ENCODE measurements around the gene ANKRD13B.

DNA sequence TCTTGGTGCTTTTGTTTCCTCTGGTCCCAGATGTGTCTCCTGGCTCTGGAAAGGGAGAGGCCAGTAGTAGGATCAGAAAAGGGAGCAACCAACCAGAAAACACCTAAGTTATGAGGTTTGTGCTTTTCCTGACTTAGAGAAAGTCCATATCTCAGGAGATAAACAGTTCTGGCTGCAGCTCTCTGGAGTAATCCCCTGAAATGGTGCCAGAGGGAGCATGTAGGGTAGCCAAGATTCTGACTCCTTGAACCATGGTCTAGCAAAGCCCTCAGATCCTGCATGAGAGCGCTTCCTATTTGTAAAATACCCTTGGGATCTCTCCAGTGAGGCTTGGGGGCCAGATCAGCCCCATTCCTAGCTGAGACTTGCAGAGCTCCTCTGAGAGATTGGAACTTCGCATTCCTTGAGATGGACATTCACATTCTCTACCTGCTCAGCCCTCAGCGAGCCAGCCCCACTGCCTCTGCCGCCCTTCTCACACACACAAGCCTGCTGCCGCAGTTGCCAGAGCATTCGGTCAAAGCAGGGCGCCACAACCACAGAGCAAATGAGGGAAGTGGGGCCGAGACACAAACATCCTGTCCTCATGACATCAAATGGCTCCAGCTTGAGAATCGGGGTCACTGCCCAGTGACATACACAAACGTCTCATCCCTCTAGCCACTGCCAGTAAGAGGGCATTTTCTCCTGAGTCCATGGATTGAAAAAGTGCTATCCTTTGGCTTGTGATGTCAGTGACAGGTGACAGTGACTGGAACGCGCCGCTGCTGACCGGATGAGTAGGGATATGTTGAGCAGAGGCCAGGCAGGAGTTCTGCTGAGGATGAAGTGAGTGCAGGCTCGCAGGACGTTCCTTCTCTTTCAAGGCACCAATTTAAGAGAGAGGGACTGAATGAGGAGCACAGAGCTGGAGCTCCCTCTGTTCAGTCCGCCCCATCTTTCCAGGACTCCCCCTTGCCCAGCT lies 31.1 kb upstream of the ANKRD13B start:
- TF ChIP-seq, protein P1, sequence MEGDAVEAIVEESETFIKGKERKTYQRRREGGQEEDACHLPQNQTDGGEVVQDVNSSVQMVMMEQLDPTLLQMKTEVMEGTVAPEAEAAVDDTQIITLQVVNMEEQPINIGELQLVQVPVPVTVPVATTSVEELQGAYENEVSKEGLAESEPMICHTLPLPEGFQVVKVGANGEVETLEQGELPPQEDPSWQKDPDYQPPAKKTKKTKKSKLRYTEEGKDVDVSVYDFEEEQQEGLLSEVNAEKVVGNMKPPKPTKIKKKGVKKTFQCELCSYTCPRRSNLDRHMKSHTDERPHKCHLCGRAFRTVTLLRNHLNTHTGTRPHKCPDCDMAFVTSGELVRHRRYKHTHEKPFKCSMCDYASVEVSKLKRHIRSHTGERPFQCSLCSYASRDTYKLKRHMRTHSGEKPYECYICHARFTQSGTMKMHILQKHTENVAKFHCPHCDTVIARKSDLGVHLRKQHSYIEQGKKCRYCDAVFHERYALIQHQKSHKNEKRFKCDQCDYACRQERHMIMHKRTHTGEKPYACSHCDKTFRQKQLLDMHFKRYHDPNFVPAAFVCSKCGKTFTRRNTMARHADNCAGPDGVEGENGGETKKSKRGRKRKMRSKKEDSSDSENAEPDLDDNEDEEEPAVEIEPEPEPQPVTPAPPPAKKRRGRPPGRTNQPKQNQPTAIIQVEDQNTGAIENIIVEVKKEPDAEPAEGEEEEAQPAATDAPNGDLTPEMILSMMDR (IDR thresholded peaks at IDR 0.05) = no peak
- TF ChIP-seq POLR2A (IDR thresholded peaks at IDR 0.05) = no peak

Data from breast epithelium (tissue), 3 donors.